Inferior parietal cortex (tissue), 1 donor: ENCODE measurements around the gene FRMD4A.

Experiments used
- DNase-seq: peaks from one replicate; pipeline ENCODE4 v3.0.0-alpha.2; 2016; ENCODE audit errors: extremely low spot score

The FRMD4A gene

GRCh38 chr10:13617116-13617515, 713.6 kb downstream of the FRMD4A start:
- DNase-seq: no peak

DNA sequence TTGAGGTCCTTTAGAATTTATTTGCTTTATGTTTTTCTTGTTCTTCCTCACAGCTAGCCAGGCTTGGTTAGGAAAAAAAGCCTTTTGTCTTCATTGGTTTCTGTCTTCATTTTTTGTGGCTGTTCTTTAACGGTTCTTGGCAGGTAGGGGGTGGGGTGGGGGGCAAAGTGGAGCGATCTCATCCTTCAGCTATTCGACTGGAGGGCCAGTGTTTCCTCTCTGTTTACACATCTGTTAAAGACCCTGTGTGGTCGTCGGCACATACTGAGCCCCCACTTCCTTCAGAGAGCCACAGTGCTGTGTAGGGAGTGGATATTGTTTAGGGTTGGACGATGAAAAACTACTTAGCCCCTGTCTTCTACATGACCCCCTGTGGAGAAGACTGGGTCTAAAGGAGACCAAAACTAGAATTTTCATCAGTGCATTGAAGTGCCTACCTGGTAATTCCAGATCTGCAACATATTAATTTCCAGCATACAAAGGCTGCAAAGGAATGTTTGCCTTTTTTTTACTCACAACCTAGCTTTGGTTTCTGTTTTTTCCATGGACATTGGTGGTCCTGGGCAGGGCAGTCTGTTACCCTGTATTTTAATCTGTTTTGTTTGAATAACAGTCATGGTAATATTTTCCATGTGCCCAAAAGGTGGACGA, 714.9 kb downstream of the FRMD4A start:
- no peak for DNase-seq

GRCh38 chr10:13614530-13615332, 716.0 kb downstream of the FRMD4A start:
- no peak for DNase-seq

DNA sequence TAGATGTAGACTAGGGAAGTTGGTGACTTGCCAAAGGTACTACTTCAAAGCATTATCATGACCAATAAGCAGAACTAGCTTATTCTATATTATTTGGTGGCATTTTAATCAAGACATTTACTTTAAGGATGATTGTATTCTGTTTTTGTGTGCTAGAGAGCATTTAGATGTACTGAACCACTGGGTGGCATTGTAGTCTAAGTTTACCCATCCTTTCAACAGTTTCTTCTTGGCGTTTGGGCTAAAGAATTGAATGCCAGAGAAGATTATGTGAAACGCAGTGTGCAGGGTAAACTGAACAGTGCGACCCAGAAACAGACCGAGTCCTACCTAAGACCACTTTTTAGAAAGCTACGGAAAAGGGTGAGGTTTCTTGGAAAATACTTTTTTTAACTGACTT, 717.2 kb downstream of the FRMD4A start:
- DNase-seq: peak; percentile 63

- no peak for DNase-seq
These were observed 717.9 kb downstream of the FRMD4A start for GRCh38 chr10:13612654-13613373.

DNA sequence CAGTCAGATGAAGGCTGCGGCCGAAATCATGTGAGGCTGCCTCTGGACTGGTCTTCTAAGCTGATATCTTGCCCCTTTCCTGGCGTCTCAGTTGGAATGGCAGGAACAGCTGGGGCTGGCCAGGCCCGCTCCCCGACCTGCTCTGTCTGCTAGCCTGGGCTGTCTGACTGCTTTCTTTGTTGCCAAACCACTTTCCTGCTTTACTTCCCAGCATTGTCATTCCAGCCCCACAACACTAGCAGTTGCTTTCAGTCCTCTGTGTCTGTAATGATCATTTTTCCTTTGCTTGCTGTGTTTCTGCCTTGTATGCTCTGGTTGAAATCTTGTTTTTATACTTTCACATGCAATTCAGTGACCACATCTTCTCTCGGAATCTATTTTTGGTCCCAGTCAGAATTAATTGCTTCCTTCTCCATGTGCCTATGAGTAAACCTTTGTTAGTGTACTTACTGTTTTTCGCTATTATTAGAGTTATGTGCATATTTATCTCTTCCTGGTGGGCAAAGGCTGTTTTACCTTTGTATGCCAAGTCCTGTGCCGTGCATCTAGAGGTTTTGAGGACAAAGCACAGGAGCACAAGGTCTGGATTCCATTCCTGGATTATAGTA, 722.4 kb downstream of the FRMD4A start:
- no peak for DNase-seq

DNA sequence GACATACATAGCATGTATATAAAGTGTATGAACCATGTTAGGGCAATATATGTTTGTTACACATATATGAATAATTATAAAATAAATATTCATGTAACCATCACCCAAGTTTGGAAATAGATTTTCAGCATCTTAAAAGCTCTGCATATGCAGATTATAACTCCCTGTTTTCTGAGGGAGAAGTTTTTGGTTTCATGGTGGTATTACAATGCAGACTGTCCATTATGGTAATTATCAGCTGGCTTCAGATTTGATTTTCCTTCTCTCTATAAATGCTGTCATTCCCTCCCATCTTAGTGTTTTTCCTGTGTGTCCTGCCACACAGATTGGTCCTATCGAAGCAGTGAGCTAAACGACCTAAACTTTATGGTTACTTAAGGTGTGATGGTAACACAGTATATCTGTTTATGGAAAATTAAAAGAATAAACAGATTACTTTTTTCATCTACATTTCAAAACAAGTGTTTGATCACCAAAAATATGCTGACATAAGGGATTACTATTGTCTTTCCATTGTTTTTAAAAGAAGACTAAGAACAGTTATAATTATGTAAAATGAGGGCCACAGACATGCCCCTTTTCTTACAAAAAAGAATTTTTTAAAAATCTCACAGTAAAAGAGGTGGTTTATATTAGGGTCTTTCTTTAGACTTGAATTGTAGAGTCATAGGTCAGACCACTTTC, 726.2 kb downstream of the FRMD4A start:
- no peak for DNase-seq

GRCh38 chr10:13597909-13598308, 732.8 kb downstream of the FRMD4A start:
- no peak for DNase-seq

GRCh38 chr10:13594641-13595040, 736.1 kb downstream of the FRMD4A start:
- DNase-seq: no peak
